Neutrophil (primary cell): ENCODE measurements around the gene CTAGE8.
"Not testable (repeated sequence)": the region's sequence is repeated elsewhere in the genome, so short reads cannot be mapped to it uniquely, and the experiment has no call there.

Source experiments
- H3K27ac ChIP-seq: fragments of 200-600 bp; sonication (generic); 2 replicates; pipeline ENCODE4 v1.5.1; 2016; ENCODE audit warnings: mild to moderate bottlenecking, moderate library complexity
- H3K27me3 ChIP-seq: fragments of 200-600 bp; sonication (generic); 2 replicates; pipeline ENCODE4 v1.6.0; 2016; ENCODE audit warnings: mild to moderate bottlenecking
- H3K36me3 ChIP-seq: fragments of 200-600 bp; sonication (generic); 2 replicates; pipeline ENCODE4 v1.5.1; 2017
- H3K4me1 ChIP-seq, 2 experiments: fragments of 200-600 bp in 1 of 2; sonication (generic) in 1 of 2; 1 replicate in 1 of 2; 2 replicates in 1 of 2; pipeline versions ENCODE4 v1.5.1 to v1.6.1; 2013 to 2016; ENCODE audit warnings: low read depth in 1 of 2, low read length in 1 of 2, mild to moderate bottlenecking in 1 of 2, moderate library complexity in 1 of 2; ENCODE audit not compliant: control insufficient read depth in 1 of 2, insufficient read depth in 1 of 2
- H3K4me3 ChIP-seq, 2 experiments: fragments of 200-600 bp in 1 of 2; sonication (generic) in 1 of 2; 1 replicate in 1 of 2; 2 replicates in 1 of 2; pipeline ENCODE4 v1.5.1; 2013 to 2016; ENCODE audit warnings: low read depth in 1 of 2, low read length in 1 of 2, mild to moderate bottlenecking in 1 of 2, moderate library complexity in 1 of 2
- H3K9me3 ChIP-seq: fragments of 200-600 bp; sonication (generic); 2 replicates; pipeline ENCODE4 v1.5.1; 2016
- CTCF ChIP-seq: fragments of 200-600 bp; sonication (generic); IDR thresholded peaks from 2 replicates; pipeline ENCODE4 v1.5.1; 2016; ENCODE audit warnings: antibody characterized with exemption

The CTAGE8 gene

GRCh38 chr7:144283716-144284115 lies 14.6 kb upstream of the CTAGE8 start:
- H3K4me1 ChIP-seq, H3K9me3 ChIP-seq: not testable (repeated sequence)

DNA sequence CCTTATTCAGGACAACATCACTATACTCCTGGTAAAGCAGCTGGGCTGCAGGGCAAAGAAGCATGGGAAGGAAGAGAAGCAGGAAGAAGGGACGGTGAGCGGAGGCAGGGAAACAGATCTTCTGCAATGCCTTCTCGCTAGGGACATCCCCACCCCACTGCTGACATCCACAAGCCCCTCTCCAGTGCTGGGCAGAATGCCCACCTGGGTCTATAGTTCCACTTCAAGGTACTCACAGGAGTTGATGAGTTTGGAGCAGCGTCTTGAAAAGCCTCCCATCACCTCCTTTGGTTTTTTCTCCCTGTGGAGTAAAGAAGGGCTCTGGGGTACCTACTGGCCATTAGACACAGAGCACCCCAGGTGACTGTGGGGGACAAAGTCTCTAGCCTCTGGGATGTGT lies 13.4 kb upstream of the CTAGE8 start:
- not testable (repeated sequence) for H3K36me3 ChIP-seq, H3K9me3 ChIP-seq, H3K4me3 ChIP-seq, H3K4me1 ChIP-seq, H3K27ac ChIP-seq, H3K27me3 ChIP-seq

More at GRCh38 chr7:144283716-144284115, 14.6 kb upstream of the CTAGE8 start:
- not testable (repeated sequence) for H3K36me3 ChIP-seq, H3K4me3 ChIP-seq, H3K27ac ChIP-seq, H3K27me3 ChIP-seq

DNA sequence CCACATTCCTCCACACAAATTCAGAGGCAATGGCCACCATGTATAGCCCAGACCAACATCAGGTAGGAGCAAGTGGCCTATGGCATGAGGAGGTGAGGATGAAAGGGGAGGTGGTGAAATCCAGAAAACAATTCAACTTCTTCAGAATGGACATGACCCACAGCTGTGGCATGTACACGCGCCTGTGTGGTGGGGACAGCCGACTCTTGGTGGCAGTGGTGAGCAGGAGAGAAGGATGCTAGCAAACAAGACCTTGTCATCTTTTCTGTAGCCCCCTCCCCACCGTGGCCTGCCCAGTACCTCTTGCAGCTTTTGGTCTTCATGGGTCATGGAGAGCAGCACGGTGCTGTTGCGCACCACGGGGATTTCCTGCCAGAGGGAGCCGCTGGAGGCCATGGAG lies 12.9 kb upstream of the CTAGE8 start:
- not testable (repeated sequence) for H3K9me3 ChIP-seq, H3K27me3 ChIP-seq, H3K4me1 ChIP-seq, H3K36me3 ChIP-seq, H3K4me3 ChIP-seq, H3K27ac ChIP-seq

- not testable (repeated sequence) for H3K4me3 ChIP-seq, H3K27me3 ChIP-seq, H3K4me1 ChIP-seq, H3K27ac ChIP-seq, H3K36me3 ChIP-seq, H3K9me3 ChIP-seq
Observed at GRCh38 chr7:144280010-144280409, 10.9 kb upstream of the CTAGE8 start.

GRCh38 chr7:144275281-144275680 lies 6.2 kb upstream of the CTAGE8 start:
- not testable (repeated sequence) for H3K4me1 ChIP-seq, H3K27ac ChIP-seq, H3K4me3 ChIP-seq, H3K27me3 ChIP-seq, H3K36me3 ChIP-seq, H3K9me3 ChIP-seq

GRCh38 chr7:144264692-144265091 lies 4.4 kb downstream of the CTAGE8 start, which contains the start of gene OR2A7:
Gene OR2A7 (minus strand): TSS chr7:144264792. CDS start chr7:144259628, 5,164 bp downstream.
- H3K9me3 ChIP-seq, H3K27ac ChIP-seq, H3K4me1 ChIP-seq, H3K27me3 ChIP-seq, H3K36me3 ChIP-seq, H3K4me3 ChIP-seq: not testable (repeated sequence)

- not testable (repeated sequence) for H3K4me1 ChIP-seq, H3K9me3 ChIP-seq, H3K27ac ChIP-seq, H3K36me3 ChIP-seq, H3K27me3 ChIP-seq, H3K4me3 ChIP-seq
Observed at GRCh38 chr7:144262128-144262527, 7.0 kb downstream of the CTAGE8 start.

GRCh38 chr7:144259067-144259466 lies 10.0 kb downstream of the CTAGE8 start:
- not testable (repeated sequence) for H3K9me3 ChIP-seq, H3K4me3 ChIP-seq, H3K4me1 ChIP-seq, H3K36me3 ChIP-seq, H3K27ac ChIP-seq, H3K27me3 ChIP-seq

DNA sequence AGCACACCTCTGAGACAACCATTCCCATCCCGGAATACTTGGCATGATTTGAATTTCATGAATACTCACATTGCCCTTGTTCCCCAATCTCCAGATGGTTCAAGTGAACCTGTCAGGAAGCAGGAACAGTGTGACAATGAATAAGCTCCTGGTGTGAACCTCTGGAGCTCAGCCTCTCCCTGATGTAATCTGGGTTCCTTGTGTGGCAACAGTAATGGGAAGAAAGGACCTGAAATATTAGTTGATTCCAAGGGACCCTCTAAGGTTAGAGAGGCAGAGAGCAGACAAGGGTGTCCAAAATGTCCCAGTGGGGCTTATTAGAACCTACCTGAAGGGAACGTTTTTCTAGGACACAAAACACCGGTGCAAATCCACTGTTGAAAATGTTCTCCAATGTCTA lies 13.0 kb downstream of the CTAGE8 start:
- Histone ChIP-seq H3K27me3 (no peaks in the 10 kb centered on the region), H3K4me1 (no peaks in the 10 kb centered on the region)

More for the DNA sequence above, 13.0 kb downstream of the CTAGE8 start:
- Histone ChIP-seq H3K36me3 (no peaks in the 10 kb centered on the region), H3K9me3 (no peaks in the 10 kb centered on the region), H3K27ac (no peak overlapping the region), H3K4me3 (no peak overlapping the region)
- no peak for TF ChIP-seq CTCF
